Natural killer cell (primary cell): ENCODE measurements around the gene MXRA7. TPM values are rescaled to one million over a fixed set of nuclear protein-coding genes. Genes with fewer than 3 reads are reported as not detected.
A peak's percentile ranks its signal among the peaks of the same experiment; 100 is the strongest.

Source experiments
- ATAC-seq, 3 donors: fragments of 150-1000 bp in 2 of 3; fragments of 200-7000 bp in 1 of 3; cut with Tn5 transposase; 1 replicate in 1 of 3; 2 replicates in 2 of 3; pipeline ENCODE4 v1.10.0; 2021; ENCODE audit warnings: mild to moderate bottlenecking in 2 of 3, moderate library complexity in 2 of 3
- DNase-seq, 2 donors: peaks; one replicate each; pipeline versions ENCODE4 v3.0.0 to v3.0.0-alpha.2; 2013 to 2021; ENCODE audit warnings: mixed read lengths in 1 of 2
- H3K27ac ChIP-seq: one replicate; pipeline ENCODE4 v1.5.1; 2013; ENCODE audit warnings: mild to moderate bottlenecking, low read length
- H3K27me3 ChIP-seq: one replicate; pipeline ENCODE4 v1.6.1; 2013; ENCODE audit warnings: low read length; ENCODE audit not compliant: control insufficient read depth, insufficient read depth
- H3K36me3 ChIP-seq: one replicate; pipeline ENCODE4 v1.6.1; 2013; ENCODE audit warnings: low read length; ENCODE audit not compliant: control insufficient read depth, insufficient read depth
- H3K4me1 ChIP-seq: one replicate; pipeline ENCODE4 v1.6.1; 2013; ENCODE audit warnings: low read length; ENCODE audit not compliant: control insufficient read depth, insufficient read depth
- H3K4me3 ChIP-seq: one replicate; pipeline ENCODE4 v1.5.1; 2013; ENCODE audit warnings: low read length
- H3K9me3 ChIP-seq: one replicate; pipeline ENCODE4 v1.6.1; 2013; ENCODE audit warnings: low read length; ENCODE audit not compliant: control insufficient read depth, insufficient read depth
- H3K27ac Mint-ChIP-seq, 2 donors: one replicate each; pipeline ENCODE4 v1.8.0; 2022; ENCODE audit warnings: mild to moderate bottlenecking in 2 of 2, mixed read lengths in 2 of 2, moderate library complexity in 1 of 2
- H3K27me3 Mint-ChIP-seq, 2 donors: one replicate each; pipeline ENCODE4 v1.8.0; 2022; ENCODE audit warnings: low read depth in 2 of 2, mixed read lengths in 2 of 2
- H3K36me3 Mint-ChIP-seq: one replicate; pipeline ENCODE4 v1.8.0; 2022; ENCODE audit warnings: mixed read lengths
- H3K4me1 Mint-ChIP-seq, 2 donors: one replicate each; pipeline ENCODE4 v1.8.0; 2022; ENCODE audit warnings: mixed read lengths in 2 of 2
- H3K4me3 Mint-ChIP-seq: one replicate; pipeline ENCODE4 v1.8.0; 2022; ENCODE audit warnings: mild to moderate bottlenecking, moderate library complexity, mixed read lengths
- H3K9me3 Mint-ChIP-seq, 2 donors: one replicate each; pipeline ENCODE4 v1.8.0; 2022; ENCODE audit warnings: mixed read lengths in 2 of 2
- WGBS: methylation state at CpG from one replicate; pipeline ENCODE4 v1.1.7; 2013; ENCODE audit warnings: missing lambda C conversion rate; ENCODE audit not compliant: insufficient coverage; 5-methylcytosine and 5-hydroxymethylcytosine counted together
- intact Hi-C: fragments of 100-400 bp; cut with micrococcal nuclease; formaldehyde crosslinking; loops from one replicate; pipeline ENCODE4 v1.14.2; 2022
- total RNA-seq, 4 donors: library from RNA; stranded (reverse); fragments of 120-200 nt in 1 of 4; gene quantifications; one replicate each; pipeline versions ENCODE4 v1.2.3 to v1.2.4, GENCODE V29; 2013 to 2022
- TF ChIP-seq, protein P1 (sequence below): fragments of 200-600 bp; IDR thresholded peaks from one replicate; pipeline ENCODE4 v1.8.0; 2022; ENCODE audit warnings: antibody characterized with exemption

MXRA7 gene
- total RNA-seq, 3 donors from 2014 or later (not counting 1 experiment from before 2014, with no cell fraction given): 31.6 to 47.6 (median 46.5) TPM

DNA sequence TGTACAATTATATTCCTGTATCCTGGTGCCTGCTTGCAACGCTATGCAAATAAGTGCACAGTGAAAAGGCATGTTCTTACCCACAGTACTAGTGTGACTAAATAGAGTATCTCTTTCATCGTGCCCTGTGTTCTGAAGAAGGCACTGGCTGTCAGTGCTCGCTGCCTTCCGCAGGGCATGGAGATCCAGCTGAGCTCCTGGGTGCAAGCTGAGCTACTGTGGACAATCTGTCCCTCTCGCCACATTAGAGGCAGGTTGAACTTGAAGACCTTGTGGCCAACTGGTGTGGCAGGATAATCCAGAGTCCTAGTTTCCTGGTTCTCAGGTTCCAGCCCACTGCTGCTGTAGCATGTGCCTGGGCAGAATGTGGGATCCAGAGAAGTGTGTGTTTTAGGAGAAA, 65.3 kb downstream of the MXRA7 start:
- H3K27ac ChIP-seq: no peak overlapping the region
- TF ChIP-seq, protein P1, sequence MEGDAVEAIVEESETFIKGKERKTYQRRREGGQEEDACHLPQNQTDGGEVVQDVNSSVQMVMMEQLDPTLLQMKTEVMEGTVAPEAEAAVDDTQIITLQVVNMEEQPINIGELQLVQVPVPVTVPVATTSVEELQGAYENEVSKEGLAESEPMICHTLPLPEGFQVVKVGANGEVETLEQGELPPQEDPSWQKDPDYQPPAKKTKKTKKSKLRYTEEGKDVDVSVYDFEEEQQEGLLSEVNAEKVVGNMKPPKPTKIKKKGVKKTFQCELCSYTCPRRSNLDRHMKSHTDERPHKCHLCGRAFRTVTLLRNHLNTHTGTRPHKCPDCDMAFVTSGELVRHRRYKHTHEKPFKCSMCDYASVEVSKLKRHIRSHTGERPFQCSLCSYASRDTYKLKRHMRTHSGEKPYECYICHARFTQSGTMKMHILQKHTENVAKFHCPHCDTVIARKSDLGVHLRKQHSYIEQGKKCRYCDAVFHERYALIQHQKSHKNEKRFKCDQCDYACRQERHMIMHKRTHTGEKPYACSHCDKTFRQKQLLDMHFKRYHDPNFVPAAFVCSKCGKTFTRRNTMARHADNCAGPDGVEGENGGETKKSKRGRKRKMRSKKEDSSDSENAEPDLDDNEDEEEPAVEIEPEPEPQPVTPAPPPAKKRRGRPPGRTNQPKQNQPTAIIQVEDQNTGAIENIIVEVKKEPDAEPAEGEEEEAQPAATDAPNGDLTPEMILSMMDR: no peak
- no peaks in the 10 kb centered on the region for H3K27me3 ChIP-seq
- DNase-seq (no peak), ATAC-seq (no peak)
- H3K4me3 Mint-ChIP-seq: no peak overlapping the region
- H3K36me3 Mint-ChIP-seq: peaks cover 11% of the 10 kb centered on the region
- H3K27ac Mint-ChIP-seq: no peak overlapping the region
- intact Hi-C loops: no loop called here
- H3K36me3 ChIP-seq: no peaks in the 10 kb centered on the region
- no peaks in the 10 kb centered on the region for H3K4me1 ChIP-seq
- H3K27me3 Mint-ChIP-seq: peaks cover 11% of the 10 kb centered on the region in 2 donors
- H3K4me3 ChIP-seq: no peak overlapping the region
- no peaks in the 10 kb centered on the region for H3K9me3 ChIP-seq
- peaks cover 0 to 4% of the 10 kb centered on the region in 2 donors for H3K9me3 Mint-ChIP-seq
- WGBS: 98% methylated on average over 5 of the region's 5 CpGs
- H3K4me1 Mint-ChIP-seq: no peaks in the 10 kb centered on the region

DNA sequence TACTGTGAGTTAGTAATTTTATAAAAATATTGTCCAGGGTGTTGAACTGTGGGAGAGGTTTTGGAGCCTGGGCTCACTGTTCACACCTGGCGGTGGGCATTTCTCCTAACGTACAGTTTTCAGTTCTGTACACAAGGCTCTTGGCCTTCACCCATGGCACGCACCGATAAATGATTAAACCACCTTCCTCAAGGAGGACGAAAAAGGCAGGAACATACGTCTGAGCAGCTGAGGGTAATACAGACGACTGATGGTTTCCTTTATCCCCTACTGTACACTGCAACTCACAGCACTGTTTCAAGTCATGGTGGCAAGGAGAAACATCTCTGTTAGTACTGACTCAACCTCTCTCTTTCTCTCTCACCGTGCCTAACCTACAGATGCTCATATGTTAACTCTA, 65.8 kb downstream of the MXRA7 start:
- Histone ChIP-seq H3K27ac (no peak overlapping the region), H3K4me3 (no peak overlapping the region), H3K9me3 (no peaks in the 10 kb centered on the region), H3K4me1 (no peaks in the 10 kb centered on the region), H3K27me3 (no peaks in the 10 kb centered on the region), H3K36me3 (no peaks in the 10 kb centered on the region)
- H3K4me3 Mint-ChIP-seq: no peak overlapping the region
- H3K36me3 Mint-ChIP-seq: peaks cover 11% of the 10 kb centered on the region
- DNase-seq: no peak
- no peaks in the 10 kb centered on the region for H3K4me1 Mint-ChIP-seq
- no peak overlapping the region for H3K27ac Mint-ChIP-seq
- peaks cover 11% of the 10 kb centered on the region in 2 donors for H3K27me3 Mint-ChIP-seq
- H3K9me3 Mint-ChIP-seq: peaks cover 0 to 4% of the 10 kb centered on the region in 2 donors
- WGBS: 88% methylated on average over 8 of the region's 8 CpGs
- no peak for ATAC-seq
- intact Hi-C loops: no loop called here
- TF ChIP-seq, protein P1: no peak

DNA sequence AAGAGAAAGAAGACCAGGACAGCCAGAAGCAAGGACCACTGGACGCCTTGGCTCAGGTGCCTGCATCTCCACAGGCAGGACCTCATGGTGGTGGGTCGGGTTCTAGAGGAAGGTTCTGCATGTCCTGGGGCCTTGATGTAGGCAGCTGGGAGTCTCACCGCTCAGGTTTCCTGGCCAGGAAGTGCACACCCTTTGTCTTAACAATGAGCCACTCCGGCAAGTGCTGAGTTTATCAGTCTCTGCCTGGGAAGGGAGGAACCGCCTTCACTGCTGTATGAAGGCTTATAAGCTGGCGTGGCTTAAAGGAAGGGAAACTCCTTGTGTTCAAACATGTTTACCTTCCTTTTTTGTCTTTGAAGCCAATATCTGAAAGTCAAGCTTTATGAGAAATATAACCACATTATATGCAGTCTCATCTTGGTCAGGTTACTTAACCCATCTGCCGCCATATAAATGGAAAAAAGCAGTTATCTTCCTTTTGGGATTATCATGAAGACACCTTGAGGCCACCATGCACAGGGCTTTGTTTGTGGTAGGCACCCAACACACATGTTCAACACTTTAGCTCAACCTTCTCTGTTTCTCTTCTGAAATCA, 67.1 kb downstream of the MXRA7 start, which contains the start of gene ST6GALNAC1:
Gene ST6GALNAC1, minus strand, starts transcription at position 205 of the 596 bp plus-strand sequence. Its CDS starts 119 bp downstream, at position 86.
- Histone ChIP-seq H3K4me1 (no peaks in the 10 kb centered on the region), H3K36me3 (no peaks in the 10 kb centered on the region), H3K9me3 (no peaks in the 10 kb centered on the region), H3K4me3 (no peak within 1 kb of the TSS), H3K27me3 (no peaks in the 10 kb centered on the region), H3K27ac (no peak within 1 kb of the TSS)
- TF ChIP-seq, protein P1: no peak
- H3K27me3 Mint-ChIP-seq: peaks cover 10 to 11% of the 10 kb centered on the region in 2 donors
- H3K27ac Mint-ChIP-seq: no peak within 1 kb of the TSS
- DNase-seq (peak in 1 of 2 donors; percentile 71), ATAC-seq (peak in 1 of 3 donors; percentile 34)
- no peaks in the 10 kb centered on the region for H3K4me1 Mint-ChIP-seq
- H3K4me3 Mint-ChIP-seq: no peak within 1 kb of the TSS
- H3K9me3 Mint-ChIP-seq: peaks cover 0 to 4% of the 10 kb centered on the region in 2 donors
- WGBS: 72% methylated on average over 7 of the region's 7 CpGs
- peaks cover 11% of the 10 kb centered on the region for H3K36me3 Mint-ChIP-seq
- intact Hi-C loops: no loop called here

DNA sequence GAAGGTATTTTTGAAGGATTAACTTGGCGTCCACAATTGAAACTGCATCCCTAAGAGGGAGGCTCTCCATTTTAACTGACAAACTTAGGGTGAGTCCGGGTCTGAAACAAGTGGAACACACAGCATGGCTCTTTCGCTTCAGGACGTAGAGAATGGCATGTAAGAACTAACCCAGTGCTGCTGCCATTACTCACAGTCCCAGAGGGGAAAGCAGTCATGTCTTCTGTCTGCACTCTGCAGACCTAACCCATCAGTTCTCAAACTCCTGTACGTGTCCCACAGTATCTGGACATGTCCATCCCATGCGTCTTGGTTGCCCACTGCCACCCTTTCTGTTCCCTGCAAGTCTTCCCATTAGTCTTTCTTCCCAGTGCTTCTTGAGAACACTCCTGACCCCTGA, 67.8 kb downstream of the MXRA7 start:
- peaks cover 10 to 11% of the 10 kb centered on the region in 2 donors for H3K27me3 Mint-ChIP-seq
- Histone ChIP-seq H3K9me3 (no peaks in the 10 kb centered on the region), H3K4me1 (no peaks in the 10 kb centered on the region), H3K4me3 (no peak overlapping the region), H3K27ac (no peak overlapping the region), H3K36me3 (no peaks in the 10 kb centered on the region), H3K27me3 (no peaks in the 10 kb centered on the region)
- peaks cover 11% of the 10 kb centered on the region for H3K36me3 Mint-ChIP-seq
- H3K4me3 Mint-ChIP-seq: no peak overlapping the region
- no peak overlapping the region for H3K27ac Mint-ChIP-seq
- 88% methylated on average over 6 of the region's 6 CpGs for WGBS
- peaks cover 0 to 4% of the 10 kb centered on the region in 2 donors for H3K9me3 Mint-ChIP-seq
- intact Hi-C loops: no loop called here
- H3K4me1 Mint-ChIP-seq: no peaks in the 10 kb centered on the region
- DNase-seq (no peak), ATAC-seq (no peak)
- TF ChIP-seq, protein P1: no peak
